HG03097 (cell line): ENCODE results near the gene TWF2.
A peak's percentile ranks its signal among the peaks of the same experiment; 100 is the strongest.
"Not testable (repeated sequence)": the region's sequence is repeated elsewhere in the genome, so short reads cannot be mapped to it uniquely, and the experiment has no call there.

ENCODE experiments used
- ATAC-seq: cut with Tn5 transposase; IDR thresholded peaks from one replicate; pipeline ENCODE4 v1.9.1; 2021; ENCODE audit not compliant: unreplicated experiment, low FRiP score

The TWF2 gene

DNA sequence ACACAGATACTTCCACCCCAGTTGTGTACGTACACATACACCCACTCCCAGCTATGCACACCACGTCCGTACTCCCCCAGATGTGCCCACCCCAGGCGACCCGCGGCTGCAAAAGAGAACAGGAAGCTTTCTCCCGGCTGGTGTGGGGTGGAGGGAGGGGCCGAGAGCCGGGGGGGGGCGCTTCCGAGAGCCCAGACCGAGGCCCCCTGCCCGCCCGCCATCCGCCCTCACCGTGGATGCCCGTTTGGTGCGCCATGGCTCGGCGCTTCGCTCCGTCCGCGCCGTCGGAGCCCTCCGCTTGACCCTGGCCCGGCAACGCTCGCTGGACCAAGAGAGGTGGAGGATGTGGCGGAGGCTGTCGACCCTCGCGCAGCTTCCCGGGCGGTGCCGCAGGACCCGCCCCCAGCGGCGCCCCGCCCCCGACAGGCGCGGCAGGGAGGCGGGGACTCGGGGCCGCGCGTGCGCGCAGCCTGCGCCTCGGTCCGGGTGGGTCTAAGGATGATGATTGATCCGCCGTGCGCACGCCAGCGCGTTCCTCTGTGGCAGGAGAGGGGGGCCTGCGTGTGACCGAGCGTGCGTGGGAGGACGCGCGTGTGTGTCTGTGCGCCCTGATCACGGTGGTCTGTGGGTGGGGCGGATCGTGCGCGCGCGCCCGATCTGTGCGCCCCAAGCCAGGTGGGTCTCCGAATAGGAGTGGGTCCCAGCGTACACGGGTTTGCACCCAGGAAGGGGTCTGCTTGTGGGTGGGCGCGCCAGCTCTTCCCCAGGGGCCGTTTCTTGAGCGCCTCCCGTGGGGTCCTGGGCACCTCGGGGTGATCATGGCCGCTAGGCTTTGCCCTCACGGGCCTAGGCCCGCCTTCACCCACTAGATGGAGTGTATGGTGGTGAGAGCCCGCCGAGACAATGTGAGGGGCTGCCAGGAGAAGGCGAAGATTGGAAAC, at the start of gene TWF2:
Gene TWF2 (minus strand): TSS at position 398 of the 941 bp plus-strand sequence. CDS start 142 bp downstream, at position 256.
- peak; percentile 51 for ATAC-seq

DNA sequence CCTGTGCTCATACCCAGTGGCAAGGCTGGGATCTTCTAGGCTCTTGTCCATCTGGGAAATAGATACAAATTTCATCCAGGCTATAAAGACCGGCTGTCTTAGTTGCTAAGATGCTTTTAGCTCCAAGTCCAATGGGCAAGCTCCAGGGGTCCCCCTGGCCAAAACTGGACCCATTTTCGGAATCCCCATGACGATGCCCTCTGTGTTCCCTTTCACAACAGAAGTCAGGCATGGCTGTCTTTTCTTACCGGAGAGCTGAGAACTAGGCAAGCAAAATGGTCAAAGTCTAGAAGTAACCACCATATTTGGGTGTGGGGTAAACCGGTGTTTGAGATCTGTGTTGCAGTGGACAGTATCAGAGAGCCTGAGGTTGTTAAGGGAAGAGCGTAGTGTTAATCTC, 49.7 kb upstream of the TWF2 start:
- ATAC-seq = no peak

DNA sequence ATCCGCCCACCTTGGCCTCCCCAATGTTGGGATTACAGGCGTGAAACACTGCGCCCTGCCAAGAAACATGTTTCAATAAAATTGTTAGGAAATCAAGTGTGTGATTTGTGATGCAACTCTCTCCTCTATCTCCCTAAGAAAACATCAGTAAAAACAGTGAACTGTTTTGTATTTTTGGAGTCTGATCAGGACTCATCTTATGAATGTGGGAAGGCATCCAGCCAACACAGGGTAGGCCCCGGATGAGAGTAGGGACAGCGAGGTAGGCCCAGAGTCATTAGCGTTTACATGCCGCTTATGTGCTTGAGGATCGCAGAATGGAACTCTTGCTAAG, 47.8 kb upstream of the TWF2 start:
- ATAC-seq = no peak

DNA sequence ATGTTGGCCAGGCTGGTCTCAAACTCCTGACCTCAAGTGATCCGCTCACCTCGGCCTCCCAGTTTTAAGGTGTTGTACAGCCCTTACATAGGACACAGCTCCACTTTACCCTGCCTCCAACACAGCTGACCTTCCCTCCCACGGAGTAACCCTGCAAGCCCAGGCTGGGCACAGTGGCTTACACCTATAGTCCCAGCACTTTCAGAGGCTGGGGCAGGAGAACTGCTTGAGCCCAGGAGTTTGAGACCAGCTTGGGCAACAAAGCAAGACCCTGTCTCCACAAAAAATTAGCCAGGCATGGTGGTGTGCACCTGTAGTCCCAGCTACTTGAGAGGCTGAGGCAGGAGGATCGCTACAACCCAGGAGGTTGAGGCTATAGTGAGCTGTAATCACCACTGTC, 45.1 kb upstream of the TWF2 start:
- ATAC-seq = not testable (repeated sequence)

DNA sequence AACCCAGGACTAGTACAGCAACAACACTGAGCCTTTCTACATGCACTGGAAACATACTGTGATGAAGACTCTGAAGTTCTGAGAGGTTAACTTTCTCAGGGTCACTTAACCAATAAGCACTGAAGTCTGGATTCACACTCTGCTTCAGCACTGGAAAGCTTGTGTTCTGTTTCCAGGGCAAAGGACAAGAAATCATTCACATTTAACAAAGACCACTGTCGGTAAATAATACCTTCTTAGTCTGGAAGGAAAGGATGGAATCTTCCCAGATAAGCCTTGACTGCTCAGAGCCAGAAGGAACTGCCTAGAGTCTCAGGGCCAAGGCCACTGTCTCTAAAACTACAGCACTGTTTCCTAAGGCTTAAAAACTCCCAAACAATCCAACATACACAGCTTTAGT, 44.3 kb upstream of the TWF2 start:
- no peak for ATAC-seq

DNA sequence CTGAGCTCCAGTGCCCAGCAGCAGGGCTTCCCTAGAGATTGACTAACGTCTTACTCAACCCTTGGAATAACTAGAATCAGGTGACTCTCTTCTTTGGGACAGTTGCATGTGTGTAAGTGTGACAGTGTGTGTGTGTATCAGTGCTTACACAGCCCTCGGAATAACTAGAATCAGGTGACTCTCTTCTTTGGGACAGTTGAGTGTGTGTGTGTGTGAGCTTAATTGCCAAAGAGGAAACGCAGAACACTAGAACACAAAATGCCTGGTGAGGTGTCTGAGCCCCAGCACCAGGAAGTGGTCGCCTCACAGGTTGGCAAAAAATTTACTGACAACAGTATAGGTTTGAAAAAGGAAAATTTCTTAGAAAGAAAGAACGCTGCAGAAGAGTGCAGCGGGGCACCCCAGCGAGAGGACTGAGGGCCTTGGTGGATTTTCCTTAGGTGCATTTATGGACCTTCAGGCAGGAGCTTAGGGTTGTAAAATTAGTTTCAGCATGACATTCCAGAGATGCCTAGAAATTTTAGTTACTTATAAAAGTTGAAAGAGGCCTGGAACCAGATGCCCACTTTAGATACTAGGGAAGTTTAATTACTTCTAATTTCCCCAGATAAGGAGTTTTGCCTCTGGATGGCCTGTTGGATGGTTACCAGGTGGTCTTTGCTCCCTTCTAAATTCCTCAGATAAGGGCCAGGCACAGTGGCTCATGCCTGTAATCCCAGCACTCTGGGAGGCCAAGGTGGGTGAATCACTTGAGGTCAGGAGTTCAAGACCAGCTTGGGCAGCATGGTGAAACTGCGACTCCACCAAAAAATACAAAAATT, 43.2 kb upstream of the TWF2 start:
- ATAC-seq = no peak

DNA sequence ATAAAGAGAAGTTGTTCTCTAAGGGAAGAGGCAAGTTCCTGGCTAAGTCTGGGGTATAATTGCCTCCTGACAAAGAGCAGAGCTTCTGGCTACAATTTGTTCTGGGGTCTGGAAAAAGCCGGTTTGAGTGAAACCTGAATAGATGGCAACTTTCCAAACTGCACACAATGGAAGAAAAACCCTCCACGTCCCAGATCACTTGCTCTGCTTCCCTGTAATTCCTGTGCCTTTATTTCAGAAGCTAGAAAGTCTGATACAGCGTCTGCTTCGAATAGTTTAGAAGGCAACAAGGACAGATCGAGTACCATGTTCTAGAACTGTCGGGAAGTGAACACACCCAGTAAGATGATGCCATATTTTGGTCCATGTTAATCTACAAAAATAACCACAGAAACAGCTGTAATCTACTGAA, 41.1 kb upstream of the TWF2 start:
- ATAC-seq = no peak

DNA sequence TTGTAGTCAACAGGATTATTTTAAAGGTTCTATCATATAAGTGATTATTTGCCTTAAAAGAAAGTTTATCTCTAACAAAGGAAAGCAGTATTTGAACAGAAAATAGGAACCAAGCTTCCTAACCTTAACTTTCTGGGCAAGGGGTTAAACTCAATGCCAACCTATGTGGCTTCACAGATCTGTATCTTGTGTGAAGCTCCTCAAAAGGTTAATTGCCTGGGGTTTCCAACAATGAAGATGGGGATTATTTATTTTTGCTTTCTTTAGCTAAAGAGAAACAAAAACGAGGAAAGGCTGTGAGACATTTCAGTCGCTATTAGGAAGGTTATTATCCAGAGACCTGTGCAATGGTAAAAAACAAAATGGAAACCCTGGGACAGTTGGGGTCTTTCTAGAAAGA, 40.6 kb upstream of the TWF2 start:
- no peak for ATAC-seq

DNA sequence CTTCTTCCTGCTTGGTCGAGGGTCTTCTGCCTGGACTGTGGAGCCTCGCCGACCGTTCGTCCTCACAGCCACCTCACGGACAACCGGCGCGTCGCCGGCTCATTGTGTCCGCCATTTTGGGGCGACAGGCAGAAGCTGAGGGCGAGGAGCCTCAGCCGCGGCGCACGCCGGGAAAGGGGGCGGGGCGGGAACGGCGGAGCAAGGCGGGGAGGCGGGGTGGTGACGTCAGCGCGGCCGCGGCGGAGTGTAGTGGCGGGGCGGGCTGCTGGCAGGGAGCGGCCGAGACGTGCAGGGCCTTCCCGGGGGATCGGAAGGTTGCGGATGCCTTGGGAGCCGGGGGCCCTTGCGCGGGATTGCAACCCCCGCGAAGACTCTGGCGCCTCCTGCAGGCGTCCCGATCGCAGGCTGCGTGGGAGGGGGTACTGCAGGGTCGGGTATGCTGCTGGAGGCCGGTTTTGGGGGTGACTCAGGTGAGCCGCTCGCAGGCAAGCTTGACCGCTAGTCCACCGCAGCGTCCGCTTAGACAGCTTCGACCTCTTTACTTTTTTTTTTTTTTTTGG, 39.6 kb upstream of the TWF2 start, which contains the start of gene WDR82:
Gene WDR82 (minus strand): TSS at position 140 of the 560 bp plus-strand sequence. CDS start 288 bp downstream, outside the sequence.
- ATAC-seq = peak; percentile 82

DNA sequence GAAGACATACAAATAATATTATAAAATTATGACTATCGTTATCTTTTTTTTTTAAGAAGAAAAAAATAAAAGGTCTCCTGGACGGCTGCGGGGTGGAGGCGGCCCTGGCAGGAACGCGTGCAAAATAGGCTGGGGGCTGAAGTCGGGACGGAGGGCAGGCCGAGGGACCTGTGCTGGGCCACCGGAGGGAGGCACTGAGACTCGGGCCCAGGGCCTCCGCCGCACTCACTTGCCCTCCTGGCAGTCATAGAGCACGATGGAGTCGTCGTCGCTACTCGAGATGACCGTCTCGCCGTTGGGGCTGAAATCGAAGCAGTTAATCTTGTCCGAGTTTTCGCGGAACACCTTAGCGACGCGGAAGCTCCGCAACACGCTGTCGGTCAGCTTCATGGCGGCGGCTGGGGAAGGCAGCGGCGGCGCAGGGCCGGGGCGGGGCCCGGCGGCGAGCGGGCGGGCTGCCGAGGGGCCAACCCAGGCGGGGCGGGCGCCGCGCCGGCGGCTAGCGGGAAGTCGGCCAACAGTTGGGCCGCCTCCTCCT, 39.1 kb upstream of the TWF2 start:
- ATAC-seq = peak; percentile 50

DNA sequence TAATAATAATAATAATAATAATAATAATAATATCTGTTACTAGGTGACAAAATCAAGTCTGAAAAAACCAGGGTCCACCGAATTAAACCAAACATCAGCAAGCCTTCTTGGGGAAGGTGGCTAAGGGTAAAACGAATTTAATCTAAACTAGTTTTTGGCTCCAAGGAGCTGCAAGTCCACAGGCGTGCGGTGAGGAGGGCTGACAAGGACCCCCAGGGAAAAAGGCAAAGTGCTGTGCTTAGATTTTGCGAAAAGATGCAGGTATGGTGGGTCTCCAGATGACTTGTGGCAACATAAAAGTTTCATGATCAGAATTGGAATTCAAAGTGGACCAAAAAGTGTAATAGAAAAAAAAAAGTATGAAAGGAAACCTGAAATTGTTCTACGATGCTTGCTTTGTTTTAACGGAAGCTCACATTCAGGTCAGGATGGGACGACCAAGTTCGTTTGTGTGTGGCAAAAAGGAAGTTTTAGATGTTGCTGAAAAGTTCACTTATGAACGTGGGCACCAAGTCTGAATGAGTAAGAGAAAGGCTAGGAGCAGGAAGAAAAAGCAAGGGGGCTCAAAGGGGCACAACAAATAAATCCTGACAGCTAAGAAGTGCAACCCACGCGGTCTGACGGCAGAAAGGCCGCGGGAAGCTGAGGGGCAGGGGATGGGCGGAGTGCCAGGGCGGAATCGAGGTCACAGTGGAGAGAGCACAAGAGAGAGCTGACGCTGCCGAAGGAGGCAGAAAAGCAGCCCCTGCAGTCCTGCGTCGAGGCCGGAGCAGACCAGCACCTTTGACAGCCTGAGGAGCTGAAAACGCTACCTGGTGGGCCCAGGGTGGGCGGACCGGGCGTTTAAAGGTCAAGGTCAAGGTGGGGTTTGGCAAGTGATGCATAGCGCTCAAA, 38.4 kb upstream of the TWF2 start:
- no peak for ATAC-seq

DNA sequence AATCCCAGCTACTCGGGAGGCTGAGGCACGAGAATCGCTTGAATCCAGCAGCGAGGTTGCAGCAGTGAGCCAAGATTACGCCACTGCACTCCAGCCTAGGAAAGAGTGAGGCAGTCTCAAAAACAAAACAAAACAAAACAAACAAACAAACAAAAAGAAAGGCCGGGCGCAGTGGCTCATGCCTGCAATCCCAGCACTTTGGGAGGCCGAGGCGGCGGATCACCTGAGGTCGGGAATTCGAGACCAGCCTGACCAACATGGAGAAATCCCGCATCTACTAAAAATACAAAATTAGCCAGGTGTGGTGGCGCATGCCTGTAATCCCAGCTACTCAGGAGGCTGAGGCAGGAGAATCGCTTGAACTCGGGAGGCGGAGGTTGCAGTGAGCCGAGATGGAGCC, 35.8 kb upstream of the TWF2 start:
- not testable (repeated sequence) for ATAC-seq

DNA sequence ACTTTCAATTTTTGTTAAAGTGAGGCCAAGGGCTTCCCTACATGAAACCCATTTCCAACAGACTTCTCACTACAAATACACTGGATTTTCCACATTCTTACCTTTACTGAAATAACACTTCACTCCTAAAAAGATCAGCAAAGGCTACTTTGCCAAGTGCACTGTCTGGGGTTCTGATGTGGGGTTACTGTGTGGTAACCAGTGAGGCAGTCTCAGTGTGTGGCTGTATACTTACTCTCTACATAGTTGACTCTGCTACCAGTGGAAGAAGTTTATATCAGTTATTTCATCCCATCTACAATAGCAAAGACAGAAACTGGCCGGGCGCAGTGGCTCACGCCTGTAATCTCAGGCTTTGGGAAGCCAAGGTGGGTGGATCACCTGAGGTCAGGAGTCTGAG, 33.9 kb upstream of the TWF2 start:
- no peak for ATAC-seq

DNA sequence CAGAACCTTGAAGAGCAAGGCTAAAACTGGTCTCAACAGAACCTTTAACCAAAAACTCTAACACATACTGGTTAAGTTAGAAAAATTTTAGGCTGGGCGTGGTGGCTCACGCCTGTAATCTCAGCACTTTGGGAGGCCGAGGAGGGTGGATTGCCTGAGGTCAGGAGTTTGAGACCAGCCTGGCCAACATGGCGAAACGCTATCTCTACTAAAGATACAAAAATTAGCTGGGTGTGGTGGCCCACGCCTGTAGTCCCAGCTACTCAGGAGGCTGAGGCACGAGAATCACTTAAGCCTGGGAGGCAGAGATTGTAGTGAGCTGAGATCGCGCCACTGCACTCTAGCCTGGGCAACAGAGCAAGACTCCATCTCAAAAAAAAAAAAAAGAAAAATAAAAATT, 33.2 kb upstream of the TWF2 start:
- ATAC-seq = not testable (repeated sequence)

DNA sequence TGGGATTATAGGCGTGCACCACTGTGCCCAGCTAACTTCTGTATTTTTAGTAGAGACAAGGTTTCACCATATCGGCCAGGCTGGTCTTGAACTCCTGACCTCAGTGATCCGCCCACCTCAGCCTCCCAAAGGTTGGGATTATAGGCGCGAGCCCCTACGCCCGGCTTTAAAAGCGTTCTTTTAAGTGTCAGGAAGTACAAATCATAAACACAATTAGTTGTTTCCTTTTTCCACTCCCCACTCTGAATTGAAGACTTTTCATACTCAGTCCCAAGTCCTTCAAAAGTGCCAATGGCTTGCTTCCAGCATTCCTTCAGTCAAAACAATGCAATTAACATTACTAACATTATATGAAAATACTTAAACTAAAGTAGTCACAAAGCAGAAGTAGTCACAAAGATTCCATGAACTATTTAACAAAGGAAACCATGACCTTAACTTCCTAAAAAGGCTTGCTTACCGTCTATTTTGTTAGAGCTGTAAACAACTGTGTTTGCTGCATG, 31.3 kb upstream of the TWF2 start:
- ATAC-seq = no peak

DNA sequence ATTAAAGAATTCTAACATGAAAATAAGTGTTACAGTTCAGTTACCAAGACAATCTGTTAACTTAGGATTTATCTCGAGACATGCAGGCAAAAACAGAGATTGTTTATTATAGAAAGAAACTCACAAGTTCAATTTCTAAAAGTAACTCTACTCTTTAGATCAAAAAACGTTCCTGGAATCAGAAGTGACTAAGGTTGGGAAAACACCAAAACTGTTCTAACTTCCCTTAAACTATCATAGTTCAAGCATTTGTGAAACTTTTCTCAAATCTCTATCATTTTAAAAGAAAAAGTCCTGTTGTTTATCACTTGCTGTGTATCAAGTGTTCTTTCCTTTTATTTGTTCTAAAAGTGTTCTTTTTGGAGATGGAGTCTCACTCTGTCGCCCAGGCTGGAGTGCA, 30.8 kb upstream of the TWF2 start:
- no peak for ATAC-seq

DNA sequence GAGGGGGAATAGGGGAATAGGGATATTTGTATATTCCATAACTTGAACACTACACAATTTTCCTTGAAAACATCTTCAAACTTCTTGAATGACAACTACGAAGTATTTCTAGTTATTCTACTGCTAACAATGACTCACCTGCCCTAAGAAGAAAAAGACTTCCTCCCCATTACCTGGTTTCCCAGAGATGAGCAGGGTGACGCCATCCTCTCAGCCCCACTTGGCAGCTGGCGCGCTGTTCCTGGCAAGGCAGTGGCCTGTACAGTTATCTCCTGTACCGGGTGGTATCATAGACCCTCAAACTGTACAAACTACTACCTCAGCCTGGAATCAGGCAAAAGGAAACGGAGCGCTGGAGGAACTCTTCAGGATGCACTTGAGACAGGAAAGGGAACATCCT, 29.1 kb upstream of the TWF2 start:
- no peak for ATAC-seq

DNA sequence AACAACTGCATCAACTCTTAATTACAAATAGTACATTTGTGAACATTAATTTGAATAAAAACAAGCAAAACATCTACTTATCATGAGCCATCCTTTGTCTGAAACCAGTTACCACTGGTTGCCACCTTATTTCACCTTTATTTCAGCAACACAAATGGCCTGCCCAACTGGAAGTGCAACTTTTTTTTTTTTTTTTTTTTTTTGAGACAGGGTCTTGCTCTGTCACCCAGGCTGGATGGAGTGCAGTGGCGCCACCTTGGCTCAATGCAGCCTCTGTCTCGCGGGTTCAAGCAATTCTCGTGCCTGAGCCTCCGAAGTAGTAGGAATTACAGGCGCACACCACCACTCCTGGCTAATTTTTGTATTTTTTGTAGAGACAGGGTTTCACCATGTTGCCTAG, 26.4 kb upstream of the TWF2 start:
- no peak for ATAC-seq

DNA sequence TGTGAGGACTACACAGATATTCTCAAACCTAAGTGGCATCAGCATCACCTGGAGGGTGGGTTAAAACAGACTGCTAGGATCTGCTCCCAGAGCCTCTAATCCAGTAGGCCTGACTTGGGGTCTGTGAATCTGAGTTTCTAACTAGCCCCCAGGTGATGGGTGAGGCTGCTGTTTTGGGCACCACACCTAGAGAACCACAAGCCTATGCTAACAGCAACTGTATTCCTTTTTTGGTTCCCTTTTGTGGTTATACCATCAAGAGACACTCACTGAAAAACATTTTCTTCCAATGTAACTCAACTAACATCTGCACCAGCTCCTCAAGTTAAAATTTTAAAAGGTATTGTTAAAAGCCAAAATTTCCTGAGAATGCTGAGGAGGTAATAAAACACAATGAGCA, 23.5 kb upstream of the TWF2 start:
- no peak for ATAC-seq

DNA sequence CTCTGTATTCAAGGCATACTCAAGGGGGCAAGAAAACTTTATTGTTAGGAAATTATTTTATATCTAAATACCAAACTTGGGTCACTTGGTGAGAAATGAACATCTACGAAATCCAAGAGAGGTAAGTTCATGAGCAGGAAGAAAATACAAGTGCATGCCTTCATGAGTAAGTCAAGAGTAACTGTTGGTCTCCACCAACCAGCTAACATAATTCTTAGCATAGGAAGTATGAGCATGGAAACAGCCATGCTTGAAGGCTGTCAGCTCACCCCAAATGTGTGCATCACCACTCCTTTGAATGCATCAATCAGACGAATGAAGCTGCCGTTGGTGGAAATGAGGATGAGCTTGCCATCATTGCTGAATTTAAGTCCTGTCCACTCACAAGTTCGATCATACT, 20.5 kb upstream of the TWF2 start:
- ATAC-seq = no peak
